Liver (tissue), 9 donors: ENCODE data around the gene SLC4A5. TPM values are rescaled to one million over a fixed set of nuclear protein-coding genes. Genes with fewer than 3 reads are reported as not detected.
A peak's percentile ranks its signal among the peaks of the same experiment; 100 is the strongest.

ENCODE experiments used
- DNase-seq: peaks from one replicate; pipeline ENCODE4 v3.0.0-alpha.2; 2017; ENCODE audit warnings: low spot score
- H3K27ac ChIP-seq, 2 donors: one replicate each; pipeline ENCODE4 v1.7.0; 2013; ENCODE audit warnings: inconsistent platforms in 2 of 2, low read length in 2 of 2, control low read depth in 1 of 2, low read depth in 1 of 2, mild to moderate bottlenecking in 1 of 2
- H3K27me3 ChIP-seq, 4 donors: one replicate each; pipeline versions ENCODE4 v1.6.1 to v1.7.0; 2013; ENCODE audit warnings: low read length in 3 of 4, inconsistent platforms in 1 of 4, mild to moderate bottlenecking in 1 of 4, moderate library complexity in 1 of 4; ENCODE audit not compliant: control insufficient read depth in 4 of 4, insufficient read depth in 4 of 4
- H3K36me3 ChIP-seq, 4 donors: one replicate each; pipeline versions ENCODE4 v1.6.1 to v1.7.0; 2013; ENCODE audit warnings: low read length in 3 of 4, mild to moderate bottlenecking in 3 of 4, low read depth in 1 of 4, moderate library complexity in 1 of 4; ENCODE audit not compliant: control insufficient read depth in 4 of 4, insufficient read depth in 3 of 4
- H3K4me1 ChIP-seq, 4 donors: one replicate each; pipeline versions ENCODE4 v1.6.1 to v1.7.0; 2013; ENCODE audit warnings: low read length in 3 of 4, mild to moderate bottlenecking in 3 of 4, moderate library complexity in 1 of 4; ENCODE audit not compliant: control insufficient read depth in 4 of 4, insufficient read depth in 4 of 4
- H3K4me3 ChIP-seq, 3 donors: one replicate each; pipeline versions ENCODE4 v1.6.1 to v1.7.0; 2013; ENCODE audit warnings: low read length in 3 of 3, control low read depth in 1 of 3, low read depth in 1 of 3, mild to moderate bottlenecking in 1 of 3
- H3K9ac ChIP-seq, 2 donors: one replicate each; pipeline ENCODE4 v1.7.0; 2013; ENCODE audit warnings: low read length in 2 of 2, mild to moderate bottlenecking in 2 of 2, moderate library complexity in 2 of 2, control low read depth in 1 of 2, low read depth in 1 of 2
- H3K9me3 ChIP-seq, 4 donors: one replicate each; pipeline versions ENCODE4 v1.6.1 to v1.7.0; 2013; ENCODE audit warnings: low read length in 3 of 4; ENCODE audit not compliant: control insufficient read depth in 4 of 4
- ATF3 ChIP-seq: IDR thresholded peaks from 2 replicates; pipeline ENCODE4 v1.6.1; 2016; ENCODE audit warnings: antibody characterized with exemption
- FOXA1 ChIP-seq: IDR thresholded peaks from 2 replicates; pipeline ENCODE4 v1.6.1; 2016; ENCODE audit warnings: antibody characterized with exemption
- FOXA2 ChIP-seq: IDR thresholded peaks from 2 replicates; pipeline ENCODE4 v1.6.1; 2016; ENCODE audit warnings: antibody characterized with exemption
- HNF4A ChIP-seq, 2 donors: conservative IDR thresholded peaks; 2 replicates each; pipeline ENCODE4 v1.6.1; 2016; ENCODE audit warnings: antibody characterized with exemption in 2 of 2, mild to moderate bottlenecking in 2 of 2
- HNF4G ChIP-seq: IDR thresholded peaks from 2 replicates; pipeline ENCODE4 v1.6.1; 2016; ENCODE audit warnings: antibody characterized with exemption
- JUND ChIP-seq, 2 donors: IDR thresholded peaks; 2 replicates each; pipeline ENCODE4 v1.6.1; 2016; ENCODE audit warnings: antibody characterized with exemption in 2 of 2
- NR2F2 ChIP-seq: IDR thresholded peaks from 2 replicates; pipeline ENCODE4 v1.6.1; 2016; ENCODE audit warnings: antibody characterized with exemption
- RAD21 ChIP-seq, 2 donors: IDR thresholded peaks; 2 replicates each; pipeline ENCODE4 v1.6.1; 2016; ENCODE audit warnings: antibody characterized with exemption in 2 of 2, mild to moderate bottlenecking in 2 of 2
- REST ChIP-seq: IDR thresholded peaks from 2 replicates; pipeline ENCODE4 v1.6.1; 2016; ENCODE audit warnings: antibody characterized with exemption, mild to moderate bottlenecking
- RXRA ChIP-seq, 2 donors: IDR thresholded peaks; 2 replicates each; pipeline ENCODE4 v1.6.1; 2017 to 2018; ENCODE audit warnings: antibody characterized with exemption in 2 of 2, mild to moderate bottlenecking in 1 of 2
- SP1 ChIP-seq: IDR thresholded peaks from 2 replicates; pipeline ENCODE4 v1.6.1; 2018; ENCODE audit warnings: antibody characterized with exemption, mild to moderate bottlenecking
- TAF1 ChIP-seq: conservative IDR thresholded peaks from 2 replicates; pipeline ENCODE4 v1.6.1; 2016; ENCODE audit warnings: antibody characterized with exemption, mild to moderate bottlenecking
- YY1 ChIP-seq: IDR thresholded peaks from 2 replicates; pipeline ENCODE4 v1.6.1; 2016; ENCODE audit warnings: antibody characterized with exemption, mild to moderate bottlenecking
- WGBS: extraction: QIAGEN DNeasy Blood & Tissue Kit; methylation state at CpG from one replicate; pipeline ENCODE4 v1.1.7; 2013; 5-methylcytosine and 5-hydroxymethylcytosine counted together
- polyA plus RNA-seq, 2 donors: library from polyadenylated mRNA; stranded (reverse) in 1 of 2; unstranded in 1 of 2; fragments of 200-250 nt in 1 of 2; fragments of >200 nt in 1 of 2; fragmentation: Nextera tagmentation in 1 of 2; extraction: Ambion mirVana in 1 of 2; gene quantifications; one replicate each; pipeline versions ENCODE4 v1.2.1 to v1.2.3, GENCODE V29; 2013 to 2015
- total RNA-seq, 2 donors: library from RNA; depleted of rRNA; stranded (reverse); fragments of >200 nt; gene quantifications; one replicate each; pipeline ENCODE4 v1.2.3, GENCODE V29; 2014
- TF ChIP-seq, protein P1 (sequence below): IDR thresholded peaks from 2 replicates; pipeline ENCODE4 v1.6.1; 2016; ENCODE audit warnings: antibody characterized with exemption
- TF ChIP-seq, protein P2 (sequence below): IDR thresholded peaks from 2 replicates; pipeline ENCODE4 v1.6.1; 2016; ENCODE audit warnings: antibody characterized with exemption
- TF ChIP-seq, protein P3 (sequence below): fragments of 150-350 bp; IDR thresholded peaks from 2 replicates; pipeline ENCODE4 v1.5.1; 2017; ENCODE audit warnings: improper control_type of control experiment, low read depth, low read length; ENCODE audit not compliant: missing input control
- donor health status: healthy.
- donor health status: healthy.
- donor health status: healthy.
- donor health status: healthy.
- donor health status: healthy.

SLC4A5 gene
- total and polyA plus RNA-seq, 4 donors, result 0.12 to 0.50 (median 0.29) TPM

DNA sequence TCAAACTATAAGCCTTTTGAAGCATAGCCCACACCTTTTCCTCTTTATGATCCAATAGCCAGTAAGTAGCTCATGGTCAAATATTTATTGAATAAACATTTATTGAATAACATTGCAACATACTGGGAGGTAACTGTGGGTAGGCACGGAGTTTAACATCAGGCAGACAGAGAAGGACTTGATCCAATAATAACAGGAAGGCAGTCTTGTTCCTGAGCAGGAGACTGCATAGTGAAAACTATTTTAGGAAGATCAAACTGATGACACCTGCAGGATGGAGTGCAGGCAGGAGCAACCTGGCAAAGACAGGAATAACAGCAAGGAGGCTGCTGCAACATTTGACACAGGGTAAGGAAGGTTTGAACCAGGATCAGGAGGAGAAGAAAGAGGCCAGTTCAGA is 40.0 kb upstream of the SLC4A5 start (continued):
- TF ChIP-seq, protein P1, sequence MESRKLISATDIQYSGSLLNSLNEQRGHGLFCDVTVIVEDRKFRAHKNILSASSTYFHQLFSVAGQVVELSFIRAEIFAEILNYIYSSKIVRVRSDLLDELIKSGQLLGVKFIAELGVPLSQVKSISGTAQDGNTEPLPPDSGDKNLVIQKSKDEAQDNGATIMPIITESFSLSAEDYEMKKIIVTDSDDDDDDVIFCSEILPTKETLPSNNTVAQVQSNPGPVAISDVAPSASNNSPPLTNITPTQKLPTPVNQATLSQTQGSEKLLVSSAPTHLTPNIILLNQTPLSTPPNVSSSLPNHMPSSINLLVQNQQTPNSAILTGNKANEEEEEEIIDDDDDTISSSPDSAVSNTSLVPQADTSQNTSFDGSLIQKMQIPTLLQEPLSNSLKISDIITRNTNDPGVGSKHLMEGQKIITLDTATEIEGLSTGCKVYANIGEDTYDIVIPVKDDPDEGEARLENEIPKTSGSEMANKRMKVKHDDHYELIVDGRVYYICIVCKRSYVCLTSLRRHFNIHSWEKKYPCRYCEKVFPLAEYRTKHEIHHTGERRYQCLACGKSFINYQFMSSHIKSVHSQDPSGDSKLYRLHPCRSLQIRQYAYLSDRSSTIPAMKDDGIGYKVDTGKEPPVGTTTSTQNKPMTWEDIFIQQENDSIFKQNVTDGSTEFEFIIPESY, result no peak
- TF ChIP-seq FOXA1, result peak; percentile 69
- TF ChIP-seq HNF4G, result no peak
- peak; percentile 77 for TF ChIP-seq YY1
- peak; percentile 43 for TF ChIP-seq ATF3
- TF ChIP-seq TAF1, result peak; percentile 39
- TF ChIP-seq FOXA2, result peak; percentile 64

- no peak for TF ChIP-seq RAD21 (IDR thresholded peaks at IDR 0.05)
- TF ChIP-seq JUND (IDR thresholded peaks at IDR 0.05), result no peak
- TF ChIP-seq FOXA2, result no peak
- TF ChIP-seq, protein P2, sequence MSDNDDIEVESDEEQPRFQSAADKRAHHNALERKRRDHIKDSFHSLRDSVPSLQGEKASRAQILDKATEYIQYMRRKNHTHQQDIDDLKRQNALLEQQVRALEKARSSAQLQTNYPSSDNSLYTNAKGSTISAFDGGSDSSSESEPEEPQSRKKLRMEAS, result no peak
- no peak for TF ChIP-seq YY1
- TF ChIP-seq NR2F2, result no peak
- TF ChIP-seq FOXA1, result no peak
- TF ChIP-seq, protein P3, sequence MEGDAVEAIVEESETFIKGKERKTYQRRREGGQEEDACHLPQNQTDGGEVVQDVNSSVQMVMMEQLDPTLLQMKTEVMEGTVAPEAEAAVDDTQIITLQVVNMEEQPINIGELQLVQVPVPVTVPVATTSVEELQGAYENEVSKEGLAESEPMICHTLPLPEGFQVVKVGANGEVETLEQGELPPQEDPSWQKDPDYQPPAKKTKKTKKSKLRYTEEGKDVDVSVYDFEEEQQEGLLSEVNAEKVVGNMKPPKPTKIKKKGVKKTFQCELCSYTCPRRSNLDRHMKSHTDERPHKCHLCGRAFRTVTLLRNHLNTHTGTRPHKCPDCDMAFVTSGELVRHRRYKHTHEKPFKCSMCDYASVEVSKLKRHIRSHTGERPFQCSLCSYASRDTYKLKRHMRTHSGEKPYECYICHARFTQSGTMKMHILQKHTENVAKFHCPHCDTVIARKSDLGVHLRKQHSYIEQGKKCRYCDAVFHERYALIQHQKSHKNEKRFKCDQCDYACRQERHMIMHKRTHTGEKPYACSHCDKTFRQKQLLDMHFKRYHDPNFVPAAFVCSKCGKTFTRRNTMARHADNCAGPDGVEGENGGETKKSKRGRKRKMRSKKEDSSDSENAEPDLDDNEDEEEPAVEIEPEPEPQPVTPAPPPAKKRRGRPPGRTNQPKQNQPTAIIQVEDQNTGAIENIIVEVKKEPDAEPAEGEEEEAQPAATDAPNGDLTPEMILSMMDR, result no peak
- TF ChIP-seq SP1, result no peak
- no peak for TF ChIP-seq HNF4A (conservative IDR thresholded peaks at IDR 0.05)
- no peak for TF ChIP-seq RXRA (IDR thresholded peaks at IDR 0.05)
- no peak for TF ChIP-seq HNF4G
- TF ChIP-seq, protein P1, result no peak
- no peak for TF ChIP-seq REST
- no peaks in the 10 kb centered on the region for H3K9me3 ChIP-seq
- DNase-seq, result no peak
- peaks cover 0 to 9% (median 5%) of the 10 kb centered on the region in 4 donors for H3K36me3 ChIP-seq
- H3K27me3 ChIP-seq, result no peaks in the 10 kb centered on the region
- no peak overlapping the region for H3K4me3 ChIP-seq
- H3K9ac ChIP-seq, result no peak overlapping the region
- no peak overlapping the region for H3K27ac ChIP-seq
- whole genome bisulfite sequencing, result 94% methylated on average over 3 of the region's 3 CpGs
- H3K4me1 ChIP-seq, result peaks cover 3 to 24% (median 10%) of the 10 kb centered on the region in 4 donors
Measured at GRCh38 chr2:74381751-74382150, 38.5 kb upstream of the SLC4A5 start.
